NCI-H1436 treated with DMSO at 0.1 percent for 48 hours (cell line): ENCODE measurements around the gene POP5.

ENCODE experiments used
- DNase-seq: peaks from one replicate; lab custom pipeline; 2025; lab: John Stamatoyannopoulos, UW

Gene POP5

GRCh38 chr12:120588948-120589930, 8.0 kb upstream of the POP5 start:
- no peak for DNase-seq

- no peak for DNase-seq
Observed at GRCh38 chr12:120588371-120588770, 7.2 kb upstream of the POP5 start.

GRCh38 chr12:120586860-120587259, 5.7 kb upstream of the POP5 start:
- DNase-seq = no peak

GRCh38 chr12:120586206-120586605, 5.0 kb upstream of the POP5 start:
- no peak for DNase-seq

GRCh38 chr12:120584343-120585149, 3.3 kb upstream of the POP5 start:
- no peak for DNase-seq

- no peak for DNase-seq
Observed at GRCh38 chr12:120583478-120584030, 2.4 kb upstream of the POP5 start.

- DNase-seq = no peak
Observed at GRCh38 chr12:120581998-120582397, 796 bp upstream of the POP5 start.

GRCh38 chr12:120579179-120579578, 2.0 kb downstream of the POP5 start:
- no peak for DNase-seq

- DNase-seq = no peak
Observed at GRCh38 chr12:120574106-120574505, 7.1 kb downstream of the POP5 start.

- DNase-seq = no peak
Observed at GRCh38 chr12:120573560-120573959, 7.6 kb downstream of the POP5 start.

GRCh38 chr12:120571299-120571698, 9.9 kb downstream of the POP5 start:
- DNase-seq = no peak

GRCh38 chr12:120563495-120563894, 17.7 kb downstream of the POP5 start:
- DNase-seq = no peak

- no peak for DNase-seq
Observed at GRCh38 chr12:120562906-120563305, 18.3 kb downstream of the POP5 start.

- DNase-seq = no peak
Observed at GRCh38 chr12:120557589-120557988, 23.6 kb downstream of the POP5 start.

GRCh38 chr12:120554678-120555077, 26.5 kb downstream of the POP5 start:
- no peak for DNase-seq

GRCh38 chr12:120546050-120546386, 35.2 kb downstream of the POP5 start:
- DNase-seq = no peak

GRCh38 chr12:120544691-120545090, 36.5 kb downstream of the POP5 start:
- DNase-seq = no peak

GRCh38 chr12:120542166-120542565, 39.0 kb downstream of the POP5 start:
- DNase-seq = no peak

- no peak for DNase-seq
Observed at GRCh38 chr12:120540445-120540844, 40.8 kb downstream of the POP5 start.

- DNase-seq = no peak
Observed at GRCh38 chr12:120539303-120539702, 41.9 kb downstream of the POP5 start.

- no peak for DNase-seq
Observed at GRCh38 chr12:120538281-120539156, 42.7 kb downstream of the POP5 start.

- no peak for DNase-seq
Observed at GRCh38 chr12:120537856-120538220, 43.4 kb downstream of the POP5 start.
